Endothelial cell (in vitro differentiated cells): ENCODE data around the gene LAMA2. TPM values are rescaled to one million over a fixed set of nuclear protein-coding genes. Genes with fewer than 3 reads are reported as not detected.

Experiments used
- DNase-seq: peaks from one replicate; pipeline ENCODE4 v3.0.0; 2021; ENCODE audit warnings: low spot score
- H3K27ac Mint-ChIP-seq: one replicate; pipeline ENCODE4 v1.8.0; 2021; ENCODE audit warnings: mixed read lengths, inconsistent platforms; ENCODE audit not compliant: unreplicated experiment
- H3K27me3 Mint-ChIP-seq: one replicate; pipeline ENCODE4 v1.8.0; 2021; ENCODE audit warnings: mild to moderate bottlenecking, moderate library complexity, mixed read lengths, inconsistent platforms; ENCODE audit not compliant: unreplicated experiment
- H3K36me3 Mint-ChIP-seq: one replicate; pipeline ENCODE4 v1.8.0; 2021; ENCODE audit warnings: mild to moderate bottlenecking, low read depth, mixed read lengths, inconsistent platforms; ENCODE audit not compliant: unreplicated experiment
- H3K4me1 Mint-ChIP-seq: one replicate; pipeline ENCODE4 v1.8.0; 2021; ENCODE audit warnings: mild to moderate bottlenecking, mixed read lengths, inconsistent platforms; ENCODE audit not compliant: unreplicated experiment
- H3K4me3 Mint-ChIP-seq: one replicate; pipeline ENCODE4 v1.8.0; 2021; ENCODE audit warnings: mild to moderate bottlenecking, mixed read lengths, inconsistent platforms; ENCODE audit not compliant: unreplicated experiment
- H3K9me3 Mint-ChIP-seq: one replicate; pipeline ENCODE4 v1.8.0; 2021; ENCODE audit warnings: mixed read lengths, inconsistent platforms; ENCODE audit not compliant: unreplicated experiment
- CTCF ChIP-seq: fragments of 200-600 bp; sonication (generic); IDR thresholded peaks from one replicate; pipeline ENCODE4 v1.5.0; 2021; ENCODE audit warnings: antibody characterized with exemption; ENCODE audit not compliant: unreplicated experiment
- total RNA-seq: library from RNA; stranded (reverse); fragmentation: NEBNext Ultra II Directional; extraction: Animal tissue kit (Norgen Biotek cat#: 25700); gene quantifications from one replicate; pipeline ENCODE4 v1.2.1, GENCODE V29; 2021; ENCODE audit not compliant: unreplicated experiment

Gene LAMA2
- total RNA-seq, 1 donor from 2014 or later = 2.0 TPM

GRCh38 chr6:129499843-129500219 lies 616.9 kb downstream of the LAMA2 start:
- no peak for TF ChIP-seq CTCF
- H3K36me3 Mint-ChIP-seq = no peaks in the 10 kb centered on the region
- H3K4me1 Mint-ChIP-seq = peaks cover 28% of the 10 kb centered on the region
- H3K4me3 Mint-ChIP-seq = no peak overlapping the region
- no peaks in the 10 kb centered on the region for H3K9me3 Mint-ChIP-seq
- DNase-seq = no peak
- H3K27ac Mint-ChIP-seq = no peak overlapping the region
- peaks cover 3% of the 10 kb centered on the region for H3K27me3 Mint-ChIP-seq

GRCh38 chr6:129500958-129501739 lies 618.2 kb downstream of the LAMA2 start:
- no peak overlapping the region for H3K4me3 Mint-ChIP-seq
- peak overlapping the region; percentile 94 for H3K27ac Mint-ChIP-seq
- no peaks in the 10 kb centered on the region for H3K9me3 Mint-ChIP-seq
- peaks cover 3% of the 10 kb centered on the region for H3K27me3 Mint-ChIP-seq
- no peaks in the 10 kb centered on the region for H3K36me3 Mint-ChIP-seq
- no peak for DNase-seq
- peak; percentile 28 for TF ChIP-seq CTCF
- H3K4me1 Mint-ChIP-seq = peaks cover 28% of the 10 kb centered on the region

- DNase-seq = no peak
- Mint-ChIP-seq H3K27ac (peak overlapping the region; percentile 94), H3K4me3 (no peak overlapping the region), H3K9me3 (no peaks in the 10 kb centered on the region), H3K27me3 (peaks cover 3% of the 10 kb centered on the region), H3K36me3 (no peaks in the 10 kb centered on the region), H3K4me1 (peaks cover 28% of the 10 kb centered on the region)
- no peak for TF ChIP-seq CTCF
Observed at GRCh38 chr6:129501740-129502660, 619.1 kb downstream of the LAMA2 start.

- no peaks in the 10 kb centered on the region for H3K36me3 Mint-ChIP-seq
- DNase-seq = no peak
- H3K9me3 Mint-ChIP-seq = no peaks in the 10 kb centered on the region
- H3K4me3 Mint-ChIP-seq = no peak overlapping the region
- peaks cover 21% of the 10 kb centered on the region for H3K4me1 Mint-ChIP-seq
- H3K27me3 Mint-ChIP-seq = peaks cover 3% of the 10 kb centered on the region
- no peak for TF ChIP-seq CTCF
- no peak overlapping the region for H3K27ac Mint-ChIP-seq
Observed at GRCh38 chr6:129504456-129504855, 621.5 kb downstream of the LAMA2 start.
